ENCODE results near the gene NDUFB10.
A peak's percentile ranks its signal among the peaks of the same experiment; 100 is the strongest.
"Not testable (repeated sequence)": the region's sequence is repeated elsewhere in the genome, so short reads cannot be mapped to it uniquely, and the experiment has no call there.

NDUFB10 gene

GRCh38 chr16:1953734-1954133, 5.6 kb upstream of the NDUFB10 start:
- H3K27me3 ChIP-seq (ENCODE audit: control insufficient read depth, low read length): no peaks in the 10 kb centered on the region
- no peaks in the 10 kb centered on the region for H3K79me2 ChIP-seq (ENCODE audit: control insufficient read depth, low read length)
- TF ChIP-seq EZH2phosphoT487 (IDR thresholded peaks at IDR 0.05; ENCODE audit: borderline replicate concordance, low read length): no peak
- TF ChIP-seq, protein P1, sequence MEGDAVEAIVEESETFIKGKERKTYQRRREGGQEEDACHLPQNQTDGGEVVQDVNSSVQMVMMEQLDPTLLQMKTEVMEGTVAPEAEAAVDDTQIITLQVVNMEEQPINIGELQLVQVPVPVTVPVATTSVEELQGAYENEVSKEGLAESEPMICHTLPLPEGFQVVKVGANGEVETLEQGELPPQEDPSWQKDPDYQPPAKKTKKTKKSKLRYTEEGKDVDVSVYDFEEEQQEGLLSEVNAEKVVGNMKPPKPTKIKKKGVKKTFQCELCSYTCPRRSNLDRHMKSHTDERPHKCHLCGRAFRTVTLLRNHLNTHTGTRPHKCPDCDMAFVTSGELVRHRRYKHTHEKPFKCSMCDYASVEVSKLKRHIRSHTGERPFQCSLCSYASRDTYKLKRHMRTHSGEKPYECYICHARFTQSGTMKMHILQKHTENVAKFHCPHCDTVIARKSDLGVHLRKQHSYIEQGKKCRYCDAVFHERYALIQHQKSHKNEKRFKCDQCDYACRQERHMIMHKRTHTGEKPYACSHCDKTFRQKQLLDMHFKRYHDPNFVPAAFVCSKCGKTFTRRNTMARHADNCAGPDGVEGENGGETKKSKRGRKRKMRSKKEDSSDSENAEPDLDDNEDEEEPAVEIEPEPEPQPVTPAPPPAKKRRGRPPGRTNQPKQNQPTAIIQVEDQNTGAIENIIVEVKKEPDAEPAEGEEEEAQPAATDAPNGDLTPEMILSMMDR (IDR thresholded peaks at IDR 0.05; ENCODE audit: low read depth, low read length, poor library complexity, severe bottlenecking): no peak
- H3K4me1 ChIP-seq (ENCODE audit: control insufficient read depth, low read length): peaks cover under 1% of the 10 kb centered on the region
- no peaks in the 10 kb centered on the region for H4K20me1 ChIP-seq (ENCODE audit: control insufficient read depth, insufficient read depth, low read depth, low read length)
- no peaks in the 10 kb centered on the region for H3K36me3 ChIP-seq (ENCODE audit: control insufficient read depth, low read length)
- H3K4me3 ChIP-seq (ENCODE audit: low read length): no peak overlapping the region
- H3K4me2 ChIP-seq (ENCODE audit: low read length): no peak overlapping the region
- H3K9me3 ChIP-seq (ENCODE audit: control insufficient read depth, insufficient read depth, low read length): no peaks in the 10 kb centered on the region
- no peaks in the 10 kb centered on the region for H3K9me2 ChIP-seq (replicated peaks; ENCODE audit: control insufficient read depth, low read length)
- no peaks in the 10 kb centered on the region for H3F3A ChIP-seq (ENCODE audit: control insufficient read depth, insufficient read depth)
- no peak overlapping the region for H3K27ac ChIP-seq (ENCODE audit: low read depth, low read length)

GRCh38 chr16:1957434-1958142, 1.8 kb upstream of the NDUFB10 start:
- not testable (repeated sequence) for H3K9me2 ChIP-seq (replicated peaks; ENCODE audit: control insufficient read depth, low read length)
- peaks cover 30% of the 10 kb centered on the region for H3K36me3 ChIP-seq (ENCODE audit: control insufficient read depth, low read length)
- H3K4me1 ChIP-seq (ENCODE audit: control insufficient read depth, low read length): peaks cover 29% of the 10 kb centered on the region

GRCh38 chr16:1958143-1958491, 1.2 kb upstream of the NDUFB10 start:
- H3K4me1 ChIP-seq (ENCODE audit: control insufficient read depth, low read length): peaks cover 34% of the 10 kb centered on the region
- not testable (repeated sequence) for H4K20me1 ChIP-seq (ENCODE audit: control insufficient read depth, insufficient read depth, low read depth, low read length); H3K27me3 ChIP-seq (ENCODE audit: control insufficient read depth, low read length); H3K4me3 ChIP-seq (ENCODE audit: low read length); H3K9me3 ChIP-seq (ENCODE audit: control insufficient read depth, insufficient read depth, low read length); H3K4me2 ChIP-seq (ENCODE audit: low read length); H3K9me2 ChIP-seq (replicated peaks; ENCODE audit: control insufficient read depth, low read length); H3K27ac ChIP-seq (ENCODE audit: low read depth, low read length)
- peaks cover 29% of the 10 kb centered on the region for H3F3A ChIP-seq (ENCODE audit: control insufficient read depth, insufficient read depth)
- peaks cover 27% of the 10 kb centered on the region for H3K79me2 ChIP-seq (ENCODE audit: control insufficient read depth, low read length)
- H3K36me3 ChIP-seq (ENCODE audit: control insufficient read depth, low read length): peaks cover 35% of the 10 kb centered on the region

More at GRCh38 chr16:1957434-1958142, 1.8 kb upstream of the NDUFB10 start:
- not testable (repeated sequence) for H3K27ac ChIP-seq (ENCODE audit: low read depth, low read length); H4K20me1 ChIP-seq (ENCODE audit: control insufficient read depth, insufficient read depth, low read depth, low read length); H3K4me3 ChIP-seq (ENCODE audit: low read length); H3K27me3 ChIP-seq (ENCODE audit: control insufficient read depth, low read length); H3K4me2 ChIP-seq (ENCODE audit: low read length); H3K9me3 ChIP-seq (ENCODE audit: control insufficient read depth, insufficient read depth, low read length)
- peaks cover 23% of the 10 kb centered on the region for H3F3A ChIP-seq (ENCODE audit: control insufficient read depth, insufficient read depth)
- peaks cover 21% of the 10 kb centered on the region for H3K79me2 ChIP-seq (ENCODE audit: control insufficient read depth, low read length)

DNA sequence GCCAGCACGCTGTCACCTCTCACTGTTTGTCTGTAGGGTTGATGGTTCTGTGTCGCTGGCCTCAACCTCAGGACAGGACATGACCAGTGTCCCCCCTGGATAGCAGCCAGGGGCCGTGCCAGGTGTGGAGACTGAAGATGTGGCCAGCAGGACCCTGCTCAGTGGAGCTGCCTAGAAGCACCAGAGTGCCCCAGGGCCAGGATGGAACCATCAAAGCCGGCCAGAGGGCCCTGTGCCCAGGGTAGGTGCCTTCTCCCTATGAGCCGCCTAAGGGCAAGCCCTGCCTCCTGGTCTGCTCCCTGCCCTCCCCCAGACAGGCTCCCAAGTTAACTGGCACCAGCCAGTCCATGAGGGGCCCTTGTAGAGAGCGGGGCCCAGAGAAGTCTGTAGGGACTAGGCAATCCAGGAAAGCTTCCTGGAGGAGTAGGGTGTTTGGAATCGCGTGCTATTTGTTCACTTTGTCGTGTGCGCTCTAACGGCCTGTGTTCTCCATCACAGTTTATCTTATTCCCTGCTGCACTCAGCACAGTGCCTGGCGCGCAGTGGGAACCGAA, 546 bp upstream of the NDUFB10 start:
- no peak for TF ChIP-seq EZH2phosphoT487 (IDR thresholded peaks at IDR 0.05; ENCODE audit: borderline replicate concordance, low read length)
- TF ChIP-seq, protein P1 (IDR thresholded peaks at IDR 0.05; ENCODE audit: low read depth, low read length, poor library complexity, severe bottlenecking): no peak
- H3K4me3 ChIP-seq (ENCODE audit: low read length): peak overlapping the region; percentile 98
- no peaks in the 10 kb centered on the region for H3K27me3 ChIP-seq (ENCODE audit: control insufficient read depth, low read length)
- H3K27ac ChIP-seq (ENCODE audit: low read depth, low read length): no peak overlapping the region
- H3F3A ChIP-seq (ENCODE audit: control insufficient read depth, insufficient read depth): peaks cover 35% of the 10 kb centered on the region
- peaks cover 33% of the 10 kb centered on the region for H3K79me2 ChIP-seq (ENCODE audit: control insufficient read depth, low read length)
- H3K4me1 ChIP-seq (ENCODE audit: control insufficient read depth, low read length): peaks cover 34% of the 10 kb centered on the region
- no peaks in the 10 kb centered on the region for H3K9me3 ChIP-seq (ENCODE audit: control insufficient read depth, insufficient read depth, low read length)
- peaks cover 42% of the 10 kb centered on the region for H3K36me3 ChIP-seq (ENCODE audit: control insufficient read depth, low read length)
- peak overlapping the region; percentile 99 for H3K4me2 ChIP-seq (ENCODE audit: low read length)
- H3K9me2 ChIP-seq (replicated peaks; ENCODE audit: control insufficient read depth, low read length): no peaks in the 10 kb centered on the region
- peaks cover 6% of the 10 kb centered on the region for H4K20me1 ChIP-seq (ENCODE audit: control insufficient read depth, insufficient read depth, low read depth, low read length)
